IPS DF 4.7 (cell line): ENCODE results near the gene PCK2.

Experiments used
- DNase-seq: peaks from one replicate; pipeline ENCODE4 v3.0.0-alpha.2; 2013; ENCODE audit warnings: low spot score; ENCODE audit errors: extremely low read depth

Gene PCK2

GRCh38 chr14:24135834-24136683, 41.9 kb downstream of the PCK2 start, which contains the start of gene PSME1:
Gene PSME1 (plus strand): TSS chr14:24136194. CDS start chr14:24136263, 69 bp downstream.
- no peak for DNase-seq

- no peak for DNase-seq
Observed at GRCh38 chr14:24136684-24137528, 42.8 kb downstream of the PCK2 start.

GRCh38 chr14:24137529-24138395, 43.7 kb downstream of the PCK2 start:
- DNase-seq: no peak

- DNase-seq: no peak
Observed at GRCh38 chr14:24138396-24139271, 44.5 kb downstream of the PCK2 start.

- DNase-seq: no peak
Observed at GRCh38 chr14:24139272-24139934, 45.3 kb downstream of the PCK2 start.

- peak; percentile 99 for DNase-seq
Observed at GRCh38 chr14:24141097-24141880, 47.2 kb downstream of the PCK2 start, which contains the start of gene EMC9. Gene EMC9 (minus strand): TSS chr14:24141591. CDS start chr14:24141304, 287 bp downstream.

GRCh38 chr14:24143511-24143910, 49.4 kb downstream of the PCK2 start:
- DNase-seq: no peak

GRCh38 chr14:24144451-24144850, 50.3 kb downstream of the PCK2 start:
- no peak for DNase-seq

GRCh38 chr14:24145219-24145618, 51.1 kb downstream of the PCK2 start:
- no peak for DNase-seq

- DNase-seq: no peak
Observed at GRCh38 chr14:24145690-24146452, 51.8 kb downstream of the PCK2 start.

GRCh38 chr14:24146453-24146977, 52.4 kb downstream of the PCK2 start, which contains the start of gene PSME2:
Gene PSME2 (minus strand): TSS chr14:24146610. CDS start chr14:24146581, 29 bp downstream.
- no peak for DNase-seq

- DNase-seq: no peak
Observed at GRCh38 chr14:24146978-24147760, 53.1 kb downstream of the PCK2 start, which contains the start of gene RNF31. Gene RNF31 (plus strand): TSS chr14:24147498. CDS start chr14:24147699, 201 bp downstream.

GRCh38 chr14:24147761-24148428, 53.8 kb downstream of the PCK2 start:
- no peak for DNase-seq

- no peak for DNase-seq
Observed at GRCh38 chr14:24149302-24149969, 55.3 kb downstream of the PCK2 start.

- no peak for DNase-seq
Observed at GRCh38 chr14:24150061-24150460, 56.0 kb downstream of the PCK2 start.

- no peak for DNase-seq
Observed at GRCh38 chr14:24150567-24150966, 56.5 kb downstream of the PCK2 start.
